Stimulated activated CD4-positive, alpha-beta T cell treated with anti-CD3 and anti-CD28 coated beads, Interleukin-4, amount 100 ng/mL, for 1 hour (primary cell): ENCODE results near the gene MTSS2.
"Not testable (repeated sequence)": the region's sequence is repeated elsewhere in the genome, so short reads cannot be mapped to it uniquely, and the experiment has no call there.

Experiments
- DNase-seq: peaks from one replicate; pipeline ENCODE4 v3.0.0-alpha.2; 2020

MTSS2 gene

DNA sequence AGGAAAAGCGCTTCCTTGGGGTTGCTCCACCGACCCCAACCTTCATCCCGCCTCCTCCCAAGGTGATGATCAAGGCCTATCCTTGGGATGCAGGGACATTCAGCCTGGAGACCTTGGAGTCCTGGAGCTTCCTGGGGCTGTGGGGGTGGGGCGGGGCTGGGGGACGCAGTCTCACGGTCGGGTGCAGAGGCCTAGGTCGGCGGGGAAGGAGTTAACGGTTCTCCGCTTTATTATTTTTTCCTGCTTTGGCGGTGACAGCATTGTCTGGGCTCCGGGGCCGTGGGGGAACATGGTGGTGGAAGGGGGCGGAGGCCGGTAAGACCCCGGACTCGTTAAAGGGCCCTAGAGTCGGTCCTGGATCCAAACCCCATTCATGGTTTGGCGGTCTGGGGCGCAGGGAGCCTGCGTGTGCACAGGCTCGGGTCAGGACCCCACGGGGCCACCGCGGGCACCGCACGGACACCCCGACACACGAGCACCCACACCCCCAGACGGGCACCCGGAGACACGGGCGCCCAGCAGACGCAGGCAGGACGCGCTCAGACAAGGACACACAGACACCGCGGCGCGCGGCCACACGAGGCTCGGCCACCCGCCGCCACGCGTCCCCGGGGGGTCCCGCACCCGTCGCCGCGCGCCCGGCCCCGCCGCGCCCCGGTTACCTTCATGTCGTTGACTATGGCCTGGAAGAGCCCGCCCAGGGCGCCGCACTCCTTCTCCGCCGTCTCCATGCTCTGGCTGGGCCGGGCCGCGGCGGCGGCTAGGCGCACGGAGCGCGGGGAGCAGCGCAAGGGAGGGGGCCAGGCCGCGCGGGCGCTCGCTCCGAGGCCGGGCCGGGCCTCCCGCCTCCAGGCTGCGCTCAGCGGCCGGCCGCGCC lies 554 bp downstream of the MTSS2 start:
- no peak for DNase-seq

DNA sequence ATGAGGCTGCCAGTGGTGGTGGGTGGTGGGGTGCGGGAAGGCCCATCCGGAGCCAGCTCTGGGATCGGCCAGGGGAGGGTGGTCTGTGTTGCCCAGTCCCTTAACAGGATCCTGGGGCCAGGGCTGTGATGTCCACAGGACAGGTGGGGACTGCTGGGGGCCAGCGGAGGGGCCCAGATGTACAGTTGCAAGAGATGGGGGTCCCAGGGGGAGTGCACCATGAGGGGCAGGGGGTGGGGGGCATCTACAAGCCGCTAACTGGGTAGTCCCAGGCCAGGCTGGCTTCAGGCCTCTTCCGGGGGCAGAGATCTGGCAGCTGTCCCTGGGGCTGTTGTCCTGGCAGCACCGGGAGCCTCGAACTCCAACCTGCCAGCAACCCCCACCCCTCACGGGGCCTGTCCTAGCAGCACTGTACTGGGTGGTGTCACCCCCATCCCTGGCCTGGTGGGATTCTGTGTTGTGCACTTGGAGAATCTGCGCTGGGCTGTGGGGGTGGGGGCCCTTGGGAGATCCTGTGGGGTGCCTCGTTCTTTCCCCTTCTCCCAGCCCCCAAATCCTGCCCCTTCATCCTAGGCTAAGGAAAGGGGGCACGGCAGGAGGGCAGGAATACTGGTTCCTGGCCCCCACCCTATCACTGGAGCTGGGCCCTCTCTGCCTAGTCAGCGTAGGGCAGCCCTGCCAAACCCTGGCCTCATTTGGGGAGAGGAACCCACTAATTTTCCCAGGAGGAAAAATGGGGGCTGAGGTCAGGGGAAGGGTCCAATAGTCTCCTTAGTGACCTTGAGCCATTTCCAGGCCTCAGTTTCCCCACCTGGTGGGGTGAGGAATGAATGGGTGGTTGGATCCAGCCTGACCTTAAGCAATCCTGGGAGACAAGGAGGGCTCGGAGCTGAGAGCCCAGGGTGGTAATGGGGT lies 1.4 kb downstream of the MTSS2 start:
- no peak for DNase-seq

DNA sequence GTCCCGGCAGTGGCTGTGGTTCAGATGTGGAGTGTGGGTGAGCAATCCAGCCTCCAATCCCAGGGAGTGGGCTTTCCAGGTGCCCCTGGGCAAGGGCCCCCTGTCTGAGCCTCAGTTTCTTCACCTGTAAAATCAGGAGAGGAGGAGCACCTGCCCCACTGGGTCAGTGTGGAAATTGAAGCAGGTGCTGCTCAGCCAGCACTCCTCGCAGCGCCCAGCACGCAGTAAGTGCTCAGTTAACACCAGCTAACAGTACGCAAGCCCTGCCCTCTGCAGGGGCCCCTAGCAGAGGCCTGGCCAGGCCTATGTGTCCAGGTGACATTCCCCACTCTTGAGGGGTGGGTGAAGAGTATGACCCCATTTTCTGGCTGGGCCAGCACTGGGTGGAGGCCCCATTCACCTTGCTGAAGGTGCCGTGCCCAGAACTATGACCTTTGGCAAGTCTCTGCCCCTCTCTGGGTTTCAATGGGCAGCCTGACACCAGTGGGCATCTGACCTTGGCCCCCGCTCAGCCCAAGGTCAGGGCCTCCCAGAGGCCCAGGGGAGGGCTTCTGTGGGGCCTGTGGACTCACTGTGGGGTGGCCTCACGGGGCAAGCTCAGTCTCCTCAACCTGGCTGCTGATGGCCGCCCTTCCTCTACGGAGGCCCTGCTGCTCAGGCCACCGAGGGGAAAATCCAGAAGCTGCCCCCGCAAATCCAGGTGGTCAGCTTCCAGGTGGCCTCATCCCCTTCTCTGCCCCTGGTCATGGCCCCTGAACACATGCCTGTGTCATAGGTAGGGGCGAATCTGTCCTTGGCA lies 2.5 kb downstream of the MTSS2 start:
- no peak for DNase-seq

DNA sequence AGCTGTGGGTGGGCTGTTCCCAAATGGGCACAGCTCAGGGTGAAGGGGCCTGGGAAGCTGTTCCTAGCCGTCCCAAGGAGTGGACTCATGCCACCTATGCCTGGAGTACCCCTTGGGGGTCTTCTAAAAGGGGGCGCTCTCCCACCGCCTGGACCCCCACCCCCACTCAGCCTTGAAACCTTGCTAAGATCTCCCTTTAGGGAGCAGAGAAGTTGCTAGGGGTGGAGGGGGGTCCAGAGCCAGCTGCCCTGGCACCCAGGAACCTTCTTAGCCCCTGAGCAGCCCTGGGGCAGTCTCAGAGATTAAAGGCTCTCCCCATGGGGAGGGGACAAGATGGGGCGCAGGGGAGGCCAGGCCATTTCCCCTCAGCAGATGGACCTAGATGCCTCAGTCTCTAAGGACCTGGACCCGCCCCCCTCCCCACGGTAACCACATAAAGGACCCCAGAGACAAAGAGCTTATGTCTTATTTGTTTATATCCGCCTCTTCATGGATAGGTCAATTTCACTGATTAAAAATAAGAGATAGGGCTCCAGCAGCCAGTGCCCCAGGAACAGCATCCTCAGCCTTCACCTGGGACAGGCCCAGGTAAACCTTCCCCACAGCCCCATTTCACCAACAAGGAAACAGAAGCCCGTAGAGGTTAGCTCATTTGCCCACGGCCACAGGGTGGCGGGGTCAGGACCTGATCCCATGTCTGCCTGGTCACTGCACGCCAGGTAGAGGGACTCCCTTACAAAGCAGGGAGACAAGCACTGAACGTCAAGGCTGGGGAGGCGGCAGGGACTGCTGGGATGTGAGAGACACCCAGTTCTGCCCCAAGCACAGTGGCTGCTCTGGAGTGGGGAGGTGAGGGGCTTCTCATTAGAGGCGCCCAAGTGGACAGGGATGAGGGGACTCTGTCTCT lies 3.4 kb downstream of the MTSS2 start:
- no peak for DNase-seq

DNA sequence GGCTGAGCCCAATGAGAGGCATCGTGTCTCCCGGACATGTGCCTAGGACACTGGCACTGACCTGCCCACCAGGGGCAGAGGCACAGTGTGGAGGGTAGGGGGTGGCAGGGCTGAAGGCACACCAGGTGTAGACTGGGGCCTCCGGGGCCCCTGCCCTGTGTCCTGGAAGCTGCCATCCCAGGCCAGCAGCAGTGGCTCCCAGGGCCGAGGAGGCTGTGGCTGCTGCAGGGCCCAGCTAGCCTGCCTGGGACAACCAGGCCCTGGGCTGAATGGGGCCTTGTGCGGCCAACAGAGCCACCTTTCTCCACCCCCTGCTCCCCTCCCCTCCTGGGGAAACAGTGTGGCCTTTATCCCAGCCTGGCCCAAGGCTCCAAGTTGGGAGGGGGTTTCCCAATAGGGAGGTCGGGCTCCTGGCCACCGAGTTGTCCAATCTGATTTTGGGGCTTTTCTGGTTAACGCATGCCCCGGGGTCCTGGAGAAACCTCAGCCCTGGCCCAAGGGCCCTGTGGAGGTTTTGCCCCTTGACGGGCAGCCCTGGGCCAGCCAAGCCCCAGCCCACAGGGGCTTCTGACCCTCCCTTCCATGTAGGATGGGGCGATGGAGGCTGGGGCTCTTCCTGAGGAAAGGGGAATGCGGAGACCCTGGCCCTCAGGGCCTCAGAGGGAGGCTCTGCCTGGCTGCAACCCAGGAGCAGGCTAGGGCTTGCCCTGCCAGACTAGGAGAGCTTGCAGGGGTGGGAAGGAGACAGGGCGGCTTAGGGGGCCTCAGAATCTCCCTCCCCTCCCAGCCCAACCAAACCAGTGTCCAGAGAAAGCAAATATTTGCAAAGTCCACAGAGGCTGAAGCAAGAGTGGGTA lies 4.2 kb downstream of the MTSS2 start:
- DNase-seq: no peak

DNA sequence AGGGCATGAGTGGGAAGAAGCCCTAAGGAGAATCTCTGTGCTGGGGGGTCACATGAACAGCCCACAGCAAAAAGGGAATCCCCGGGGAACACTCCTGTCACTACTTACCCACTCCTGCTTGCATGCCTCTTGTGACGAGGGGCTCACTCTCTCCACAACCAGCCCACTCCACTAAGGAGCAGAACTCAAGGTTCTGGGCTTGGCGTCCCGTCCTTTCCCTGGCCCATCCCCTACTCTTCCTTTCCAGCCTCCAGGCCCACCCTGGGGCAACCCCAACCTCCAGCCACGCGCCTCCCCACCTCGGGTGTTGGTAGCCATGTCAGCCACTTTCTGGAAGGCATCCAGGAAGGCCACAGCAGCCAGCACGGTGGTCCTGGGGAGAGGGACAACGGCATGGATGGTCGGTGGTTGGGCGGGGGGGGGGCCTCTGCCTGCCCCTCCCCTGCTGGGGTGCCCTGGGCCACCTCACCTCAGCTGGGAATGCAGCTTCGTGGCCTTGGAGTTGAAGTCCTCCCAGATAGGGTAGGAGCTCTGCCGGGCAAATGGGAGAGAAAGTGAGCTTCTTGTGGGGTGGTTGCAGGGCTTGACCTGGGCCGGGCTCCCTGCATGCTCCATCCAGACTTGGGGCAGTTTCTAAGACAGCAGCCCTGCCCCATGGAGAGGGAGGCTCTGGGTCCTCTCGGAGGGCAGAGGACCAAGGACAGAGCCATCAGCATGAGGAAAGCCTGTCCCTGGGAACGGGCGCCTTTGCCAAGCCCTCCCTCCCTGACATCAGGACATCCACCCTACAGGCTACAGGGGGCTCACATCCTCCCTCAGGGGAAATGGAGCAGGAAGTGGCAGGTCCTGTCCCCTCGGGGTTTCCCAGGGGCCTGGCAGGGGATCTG lies 5.1 kb downstream of the MTSS2 start:
- no peak for DNase-seq

DNA sequence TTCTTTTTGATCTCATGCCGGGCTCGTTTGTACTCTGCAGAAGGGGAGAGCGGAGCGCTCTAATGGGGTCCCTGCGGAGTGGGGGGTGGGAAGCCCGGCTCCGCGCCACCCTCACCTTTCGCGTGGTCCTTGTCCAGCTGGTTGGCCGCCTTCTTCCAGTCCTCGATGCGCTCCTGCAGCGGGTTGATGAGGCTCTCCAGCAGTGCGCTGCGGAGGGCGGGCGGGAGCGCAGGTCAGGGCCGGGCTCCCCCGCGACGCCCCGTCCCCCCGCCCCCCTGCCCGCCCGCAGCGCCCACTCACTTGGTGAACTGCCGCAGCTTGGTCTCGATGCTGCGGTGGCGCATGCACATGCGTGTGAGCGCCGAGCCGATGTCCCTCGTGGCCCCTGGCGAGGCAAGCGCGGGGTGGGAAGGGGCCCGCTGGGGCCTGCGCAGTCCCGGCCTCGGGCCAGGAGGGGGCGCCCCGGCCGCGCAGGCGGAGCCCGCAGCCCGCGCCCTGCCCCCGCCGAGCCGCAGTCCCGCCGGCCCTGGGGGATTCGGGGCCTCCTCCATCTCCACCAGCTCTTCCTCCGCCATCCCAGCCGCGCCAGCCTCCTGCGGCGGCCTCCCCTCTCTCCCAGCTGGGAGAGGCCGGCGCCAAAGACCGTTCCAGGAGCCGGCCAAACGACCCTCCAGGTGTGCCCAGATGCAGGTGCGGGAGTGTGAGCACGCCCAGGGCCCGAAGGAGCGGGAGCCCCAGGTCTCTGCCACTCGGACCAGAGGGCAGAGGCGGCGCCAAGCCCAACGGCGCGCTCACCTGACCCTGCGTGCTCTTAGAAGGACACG lies 6.0 kb downstream of the MTSS2 start:
- no peak for DNase-seq

DNA sequence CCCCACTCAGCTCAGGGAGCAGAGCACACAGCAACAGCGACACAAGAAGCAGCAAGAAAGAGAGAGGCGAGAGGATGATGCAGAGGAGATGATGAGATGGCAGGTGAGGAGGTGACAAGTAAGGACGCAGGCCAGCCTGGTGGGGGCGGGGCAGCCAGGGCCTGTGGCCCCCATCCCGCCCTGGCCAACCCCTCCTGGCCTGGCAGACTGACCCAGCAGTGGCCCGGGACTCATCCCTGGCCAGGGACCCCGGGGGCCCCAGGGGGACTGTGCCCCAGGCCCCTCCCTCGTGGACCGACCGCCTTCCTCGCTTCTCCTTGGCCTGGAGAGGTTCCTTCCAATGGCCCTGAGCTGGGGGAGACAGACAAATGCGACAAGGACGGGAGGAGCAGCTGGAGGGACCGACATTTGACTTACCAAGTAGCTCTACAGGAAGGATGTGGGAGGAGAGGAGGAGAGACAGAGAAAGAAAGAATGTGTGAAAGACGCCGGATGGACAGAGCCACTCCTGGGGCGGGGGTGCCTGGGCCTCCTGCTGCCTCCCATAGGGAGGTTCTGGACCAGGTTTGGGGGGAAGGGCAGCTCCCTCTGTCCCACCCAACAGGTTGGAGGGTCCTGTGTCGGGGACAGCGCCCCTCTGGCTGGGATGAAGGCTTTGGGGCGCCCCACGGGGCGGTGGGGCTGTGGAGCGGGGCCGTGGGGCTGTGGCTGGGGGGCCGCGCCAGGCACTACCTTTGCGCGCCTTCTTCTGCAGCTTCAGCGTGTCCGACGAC lies 6.8 kb downstream of the MTSS2 start:
- DNase-seq: no peak

DNA sequence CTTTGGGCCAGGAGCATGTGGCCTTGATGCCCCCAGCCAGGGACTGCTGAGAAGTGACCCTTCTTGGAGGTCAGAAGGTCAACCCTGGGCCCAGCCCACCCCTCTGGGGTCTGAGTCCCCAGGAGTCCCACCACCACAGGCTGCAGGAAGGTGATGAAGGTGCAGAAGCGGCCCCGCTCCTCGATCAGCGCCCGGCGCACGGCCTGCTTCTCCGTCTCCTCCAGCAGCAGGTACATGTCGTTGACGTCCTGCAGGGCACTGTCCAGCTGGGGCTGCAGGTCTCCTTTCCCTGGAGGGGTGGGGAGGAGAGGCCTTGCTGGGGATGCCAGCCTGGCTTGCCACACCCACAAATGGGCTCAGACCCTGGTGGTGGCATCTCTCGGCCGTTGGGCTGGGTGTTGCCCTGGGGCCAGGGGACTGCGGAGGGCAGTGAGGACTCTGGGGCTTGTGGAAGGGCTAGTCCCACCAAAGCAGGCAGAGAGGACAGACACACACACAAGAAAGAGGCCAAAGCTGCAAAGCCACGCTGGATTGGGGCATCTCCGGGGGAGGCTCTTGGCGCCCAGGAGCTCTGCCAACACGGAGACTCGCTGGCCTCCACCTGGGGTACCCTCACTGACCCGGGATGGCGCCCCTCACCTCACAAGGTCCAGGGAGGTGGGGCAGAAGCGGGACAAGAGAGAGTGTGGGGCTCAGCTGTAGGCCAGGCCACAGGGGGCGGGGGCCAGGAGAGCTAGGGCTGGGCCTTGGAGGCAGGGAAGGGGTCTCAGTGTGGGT lies 7.5 kb downstream of the MTSS2 start:
- no peak for DNase-seq

DNA sequence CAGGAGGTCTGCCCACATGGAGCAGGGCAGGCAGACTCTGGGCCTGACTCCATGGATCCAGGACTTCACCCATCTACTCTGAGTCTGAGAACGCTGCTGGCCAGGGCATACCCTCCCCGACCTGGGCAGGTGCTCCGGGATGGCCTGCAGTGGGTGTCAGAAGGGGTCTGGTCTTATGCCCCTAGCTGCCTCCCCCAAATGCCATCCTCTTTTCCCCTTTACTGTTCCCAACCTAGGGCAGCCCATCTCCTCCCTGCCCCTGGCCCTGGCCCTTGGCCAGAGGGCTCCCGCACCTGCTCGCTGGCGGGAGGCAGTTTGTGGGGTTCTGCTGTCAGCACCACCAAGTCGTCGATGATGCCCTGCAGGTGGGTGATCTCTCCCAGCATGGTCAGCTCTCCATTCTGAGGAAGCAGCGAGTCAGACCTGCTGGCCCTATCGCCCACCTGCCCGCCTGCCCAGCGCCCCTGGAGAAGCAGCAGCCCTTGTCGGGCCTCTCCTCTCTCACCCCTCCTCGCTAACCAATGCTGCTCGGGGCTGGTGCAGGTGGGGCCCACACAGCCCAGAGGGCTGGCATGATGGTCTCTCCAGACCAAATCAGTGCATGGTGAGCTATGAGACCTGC lies 8.2 kb downstream of the MTSS2 start:
- no peak for DNase-seq

DNA sequence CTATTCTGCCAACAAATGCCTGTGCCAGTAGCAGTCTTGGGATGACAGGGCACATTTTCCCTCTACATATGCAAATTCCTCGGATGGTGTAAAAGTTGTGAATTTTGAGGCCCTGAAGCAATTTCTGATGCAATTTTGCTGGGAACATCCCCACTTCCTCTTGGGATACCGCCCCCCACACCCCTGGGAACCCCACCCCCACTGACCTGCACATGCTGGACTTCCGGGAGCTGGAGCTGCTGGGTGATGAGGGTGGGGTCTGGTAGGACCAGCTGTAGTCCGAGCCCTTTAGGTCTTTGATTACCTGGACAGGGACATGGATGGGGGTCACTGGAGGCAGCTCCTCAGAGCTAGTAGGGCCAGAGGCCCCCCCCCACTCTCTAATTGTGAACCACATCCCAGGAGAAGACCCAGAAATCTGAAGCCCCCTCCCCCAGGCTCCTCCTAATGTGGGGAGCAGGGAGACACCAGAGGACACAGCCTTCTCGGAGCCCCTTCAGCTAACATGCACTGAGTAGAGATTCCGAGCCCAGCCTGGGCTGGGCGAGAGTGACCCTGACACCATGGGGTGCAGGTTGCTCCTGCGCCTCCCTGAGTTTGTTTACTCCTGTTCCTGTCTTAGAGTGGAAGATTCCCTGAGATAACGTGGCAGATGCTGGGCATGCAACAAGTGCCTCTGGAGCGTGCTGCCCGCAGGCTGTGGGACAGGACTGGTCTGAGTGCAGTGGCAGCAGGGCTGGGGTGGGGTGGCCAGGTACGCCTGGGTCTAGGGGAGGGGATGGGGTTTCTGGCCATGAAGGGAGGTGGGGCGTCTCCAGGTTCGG lies 9.0 kb downstream of the MTSS2 start:
- no peak for DNase-seq

DNA sequence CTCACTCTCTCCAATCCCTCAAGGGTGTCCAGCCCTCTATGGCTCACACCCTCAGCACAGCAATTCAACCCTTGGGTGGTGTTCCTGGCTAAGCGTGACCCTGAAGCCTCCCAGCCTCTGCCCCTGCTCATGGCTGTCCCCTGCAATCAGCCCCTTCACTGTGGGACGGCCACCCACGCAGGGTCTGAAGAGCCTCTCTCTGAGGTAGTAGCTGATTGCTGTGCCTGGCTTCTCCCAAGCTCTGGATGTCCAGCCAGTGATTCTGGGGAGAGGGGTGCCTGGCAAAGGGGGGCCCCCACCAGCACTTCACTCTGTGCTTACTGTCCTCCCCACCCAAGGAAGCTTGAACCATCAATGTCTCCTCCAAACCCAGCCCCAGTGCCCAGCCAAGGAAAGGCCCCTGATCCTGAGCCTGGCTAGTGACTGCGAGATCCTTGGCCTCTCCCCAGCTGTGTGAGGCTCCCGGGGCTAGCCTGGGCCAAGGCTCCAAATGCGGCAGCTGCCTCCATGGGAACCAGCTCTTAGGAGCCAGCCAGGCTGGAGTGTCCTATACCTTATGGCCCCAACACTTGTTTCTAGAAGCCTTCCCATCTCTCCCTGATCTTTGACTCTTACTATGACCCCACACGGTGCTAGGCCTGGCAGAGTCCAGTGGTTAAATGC lies 9.9 kb downstream of the MTSS2 start:
- no peak for DNase-seq

DNA sequence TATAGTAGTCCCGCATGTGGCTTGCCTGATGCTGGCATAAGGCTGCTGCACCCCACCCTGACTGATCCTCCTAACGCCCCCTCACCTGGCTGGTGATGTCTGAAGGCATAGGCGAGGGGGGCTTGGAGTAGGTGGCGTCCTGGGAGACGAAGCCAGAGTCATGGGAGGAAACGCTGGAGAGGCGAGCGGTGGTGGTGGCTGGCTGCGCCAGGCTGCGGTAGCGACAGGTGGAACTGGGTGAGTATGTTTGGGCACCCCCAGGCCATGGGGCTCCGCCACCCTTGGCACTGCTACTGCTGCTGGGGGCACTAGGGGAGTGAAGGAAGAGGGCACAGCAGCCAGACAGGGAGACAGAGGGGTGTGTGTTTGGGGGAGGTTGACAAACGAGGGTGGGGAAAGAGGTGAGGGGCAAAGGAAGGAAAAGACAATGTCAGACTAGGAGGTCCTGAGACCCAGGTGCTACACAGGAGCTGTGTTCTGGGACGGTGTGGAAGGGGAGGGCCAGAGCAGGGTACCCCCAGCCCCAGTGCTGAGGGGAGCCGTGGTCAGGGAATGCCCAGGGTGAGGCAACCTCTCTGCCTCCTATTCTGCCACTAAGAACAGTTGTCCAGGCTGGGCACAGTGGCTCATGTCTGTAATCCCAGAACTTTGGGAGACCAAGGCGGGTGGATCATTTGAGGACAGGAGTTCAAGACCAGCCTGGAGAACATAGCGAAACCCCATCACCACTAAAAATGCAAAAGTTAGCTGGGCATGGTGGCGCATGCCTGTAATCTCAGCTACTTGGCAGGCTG lies 11.4 kb downstream of the MTSS2 start:
- DNase-seq: no peak

DNA sequence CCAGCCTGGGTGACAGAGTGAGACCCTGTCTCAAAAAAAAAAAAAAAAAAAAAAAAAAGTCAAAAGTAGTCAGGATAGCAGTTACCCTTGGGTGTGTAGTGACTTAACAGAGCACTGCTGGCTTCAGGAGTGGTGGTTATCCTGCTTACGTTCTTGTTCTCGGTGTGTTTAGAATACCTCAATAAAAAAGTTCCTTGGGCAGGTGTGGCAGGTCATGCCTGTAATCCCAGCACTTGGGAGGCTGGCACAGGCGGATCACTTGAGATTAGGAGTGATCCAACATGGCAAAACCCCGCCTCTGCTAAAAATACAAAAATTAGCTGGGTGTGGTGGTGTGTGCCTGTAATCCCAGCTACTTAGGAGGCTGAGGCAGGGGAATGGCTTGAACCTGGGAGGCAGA lies 14.9 kb downstream of the MTSS2 start:
- DNase-seq: not testable (repeated sequence)

DNA sequence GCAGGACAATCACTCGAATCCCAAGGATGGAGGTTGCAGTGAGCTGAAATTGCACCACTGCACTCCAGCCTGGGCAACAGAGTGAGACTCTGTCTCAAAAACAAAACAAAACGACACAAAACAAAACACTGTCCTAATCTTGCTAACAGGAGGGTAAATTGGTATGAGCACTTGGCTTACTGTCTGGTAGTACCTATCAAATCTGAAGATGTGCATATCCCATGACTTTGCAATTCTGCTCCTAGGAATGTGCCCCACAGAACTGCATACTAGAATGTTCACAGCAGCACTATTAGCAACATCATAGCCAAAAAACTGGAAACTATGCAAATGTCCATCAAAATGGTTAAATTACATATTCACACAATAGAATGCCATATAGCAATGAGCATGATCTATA lies 15.7 kb downstream of the MTSS2 start:
- DNase-seq: no peak
